HG03066 (cell line): ENCODE measurements around the gene PATZ1.

Source experiments
- ATAC-seq: cut with Tn5 transposase; IDR thresholded peaks from one replicate; pipeline ENCODE4 v1.9.1; 2021; ENCODE audit warnings: low read depth; ENCODE audit not compliant: unreplicated experiment

PATZ1 gene

GRCh38 chr22:31284281-31285155, 61.6 kb downstream of the PATZ1 start:
- ATAC-seq: no peak

- ATAC-seq: no peak
These were observed 63.2 kb downstream of the PATZ1 start for GRCh38 chr22:31282748-31283468.

DNA sequence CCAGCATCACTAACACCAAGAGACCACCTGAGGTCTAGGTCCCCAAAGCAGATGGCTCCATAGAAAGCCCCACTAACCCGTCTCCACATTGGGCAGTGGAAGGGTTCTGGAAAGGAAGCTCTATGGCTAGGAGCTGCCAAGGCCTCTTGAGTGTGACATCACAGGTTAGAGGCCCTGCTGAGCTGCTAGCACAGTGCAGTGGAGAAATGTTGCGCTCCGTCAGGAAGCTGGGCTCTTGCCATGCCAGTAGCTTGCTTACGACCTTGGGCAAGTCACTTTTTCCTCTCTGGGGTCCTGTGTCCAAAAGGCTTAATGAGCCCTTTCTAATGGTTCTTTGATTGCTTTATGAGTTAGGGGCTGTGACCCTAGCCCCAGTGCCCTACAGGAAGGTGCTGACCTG, 64.4 kb downstream of the PATZ1 start:
- no peak for ATAC-seq

DNA sequence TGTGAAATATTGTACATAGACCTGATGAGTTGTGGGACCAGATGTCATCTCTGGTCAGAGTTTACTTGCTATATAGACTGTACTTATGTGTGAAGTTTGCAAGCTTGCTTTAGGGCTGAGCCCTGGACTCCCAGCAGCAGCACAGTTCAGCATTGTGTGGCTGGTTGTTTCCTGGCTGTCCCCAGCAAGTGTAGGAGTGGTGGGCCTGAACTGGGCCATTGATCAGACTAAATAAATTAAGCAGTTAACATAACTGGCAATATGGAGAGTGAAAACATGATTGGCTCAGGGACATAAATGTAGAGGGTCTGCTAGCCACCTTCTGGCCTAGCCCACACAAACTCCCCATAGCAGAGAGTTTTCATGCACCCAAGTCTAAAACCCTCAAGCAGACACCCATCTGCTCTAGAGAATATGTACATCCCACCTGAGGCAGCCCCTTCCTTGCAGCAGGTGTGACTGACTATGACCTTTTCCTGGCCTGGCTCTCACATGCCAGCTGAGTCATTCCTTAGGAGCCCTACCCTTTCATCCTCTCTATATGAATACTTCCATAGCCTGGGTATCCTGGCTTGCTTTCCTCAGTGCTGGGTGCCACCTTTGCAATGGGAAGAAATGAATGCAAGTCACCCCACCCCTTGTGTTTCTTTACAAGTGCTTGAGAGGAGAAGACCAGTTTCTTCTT, 66.2 kb downstream of the PATZ1 start:
- ATAC-seq: no peak

- no peak for ATAC-seq
These were observed 66.8 kb downstream of the PATZ1 start for GRCh38 chr22:31279327-31279669.

DNA sequence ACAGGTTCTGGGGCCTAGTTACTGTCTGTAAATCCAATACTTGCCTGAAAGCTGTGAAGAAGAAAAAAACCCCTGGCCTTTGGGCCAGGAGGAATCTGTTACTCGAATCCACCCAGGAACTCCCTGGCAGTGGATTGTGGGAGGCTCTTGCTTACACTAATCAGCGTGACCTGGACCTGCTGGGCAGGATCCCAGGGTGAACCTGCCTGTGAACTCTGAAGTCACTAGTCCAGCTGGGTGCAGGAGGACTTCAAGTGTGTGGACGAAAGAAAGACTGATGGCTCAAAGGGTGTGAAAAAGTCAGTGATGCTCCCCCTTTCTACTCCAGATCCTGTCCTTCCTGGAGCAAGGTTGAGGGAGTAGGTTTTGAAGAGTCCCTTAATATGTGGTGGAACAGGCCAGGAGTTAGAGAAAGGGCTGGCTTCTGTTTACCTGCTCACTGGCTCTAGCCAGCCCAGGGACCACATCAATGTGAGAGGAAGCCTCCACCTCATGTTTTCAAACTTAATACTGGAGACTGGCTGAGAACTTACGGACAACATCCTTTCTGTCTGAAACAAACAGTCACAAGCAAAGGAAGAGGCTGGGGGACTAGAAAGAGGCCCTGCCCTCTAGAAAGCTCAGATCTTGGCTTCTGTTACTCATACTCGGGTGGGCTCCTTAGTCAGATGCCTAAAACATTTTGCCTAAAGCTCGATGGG, 67.4 kb downstream of the PATZ1 start:
- ATAC-seq: no peak

DNA sequence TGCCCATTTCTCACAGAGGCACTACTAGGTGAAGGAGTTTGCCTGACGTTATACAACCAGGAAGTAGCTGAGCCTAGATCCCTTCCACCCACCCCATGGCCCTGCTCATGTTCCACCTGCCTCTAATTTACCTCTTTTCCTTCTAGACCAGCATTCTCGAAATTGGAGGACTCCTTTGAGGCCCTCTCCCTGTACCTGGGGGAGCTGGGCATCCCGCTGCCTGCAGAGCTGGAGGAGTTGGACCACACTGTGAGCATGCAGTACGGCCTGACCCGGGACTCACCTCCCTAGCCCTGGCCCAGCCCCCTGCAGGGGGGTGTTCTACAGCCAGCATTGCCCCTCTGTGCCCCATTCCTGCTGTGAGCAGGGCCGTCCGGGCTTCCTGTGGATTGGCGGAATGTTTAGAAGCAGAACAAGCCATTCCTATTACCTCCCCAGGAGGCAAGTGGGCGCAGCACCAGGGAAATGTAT, 68.0 kb downstream of the PATZ1 start:
- no peak for ATAC-seq

DNA sequence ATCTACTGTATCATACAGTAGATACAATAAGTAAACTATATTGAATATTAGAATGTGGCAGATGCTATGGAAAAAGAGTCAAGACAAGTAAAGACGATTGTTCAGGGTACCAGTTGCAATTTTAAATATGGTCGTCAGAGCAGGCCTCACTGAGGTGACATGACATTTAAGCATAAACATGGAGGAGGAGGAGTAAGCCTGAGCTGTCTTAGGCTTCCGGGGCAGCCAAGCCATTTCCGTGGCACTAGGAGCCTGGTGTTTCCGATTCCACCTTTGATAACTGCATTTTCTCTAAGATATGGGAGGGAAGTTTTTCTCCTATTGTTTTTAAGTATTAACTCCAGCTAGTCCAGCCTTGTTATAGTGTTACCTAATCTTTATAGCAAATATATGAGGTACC, 68.4 kb downstream of the PATZ1 start:
- no peak for ATAC-seq

- no peak for ATAC-seq
These were observed 69.5 kb downstream of the PATZ1 start for GRCh38 chr22:31276426-31277167.
